HepG2 (cell line): ENCODE data around the gene ERP27. TPM values are rescaled to one million over a fixed set of nuclear protein-coding genes. Genes with fewer than 3 reads are reported as not detected.

Experiments used
- ATAC-seq: fragments of 200-7000 bp; cut with Tn5 transposase; 3 replicates; pipeline ENCODE4 v1.9.1; 2020; ENCODE audit warnings: mild to moderate bottlenecking, moderate library complexity
- BruUV-seq: library from RNA; stranded (reverse); fragments of 400-500 nt; replicated peaks from 2 replicates; lab custom pipeline; 2021; lab: Mats Ljungman, UMichigan
- CTCF ChIA-PET: fragments of 300-600 bp; formaldehyde crosslinking; extraction: SDS; loops from one replicate; lab custom pipeline; 2021; ENCODE audit warnings: low total read pairs, inconsistent platforms, low intra/inter-chr PET ratio; lab: Yijun Ruan, JAX
- POLR2A ChIA-PET: fragments of 350-600 bp; sonication (Branson Sonifier 250); formaldehyde crosslinking; loops from one replicate; lab custom pipeline; 2020; ENCODE audit warnings: antibody characterized with exemption, inconsistent platforms; lab: Yijun Ruan, JAX
- DNase-seq: peaks from one replicate; pipeline ENCODE4 v3.0.0-alpha.2; 2015; ENCODE audit warnings: low spot score
- FAIRE-seq: peaks from 3 replicates; lab custom pipeline; 2011; peaks lifted over from hg19 to GRCh38; lab: Jason Lieb, UNC
- H2AFZ ChIP-seq: one replicate; pipeline ENCODE4 v1.6.1; 2011; ENCODE audit warnings: low read length, inconsistent platforms
- H3K27ac ChIP-seq: fragments of 300-600 bp; 3 replicates; pipeline ENCODE4 v1.8.0; 2011; ENCODE audit warnings: mixed run types, mild to moderate bottlenecking, mixed read lengths, low read length, inconsistent platforms; ENCODE audit not compliant: insufficient read depth; ENCODE audit errors: extremely low read length
- H3K27me3 ChIP-seq, 2 experiments: fragments of 200-600 bp in 1 of 2; 2 replicates in 1 of 2; 3 replicates in 1 of 2; pipeline versions ENCODE4 v1.6.0 to v1.8.0; 2011; ENCODE audit warnings: low read length in 2 of 2, mild to moderate bottlenecking in 2 of 2, moderate library complexity in 2 of 2, inconsistent platforms in 1 of 2; ENCODE audit not compliant: insufficient read depth in 2 of 2, control insufficient read depth in 1 of 2
- H3K36me3 ChIP-seq, 2 experiments: fragments of 200-600 bp in 1 of 2; replicated peaks in 1 of 2; 2 replicates in 1 of 2; 3 replicates in 1 of 2; pipeline versions ENCODE4 v1.5.1 to v1.8.0; 2011; ENCODE audit warnings: low read length in 2 of 2, inconsistent platforms in 1 of 2; ENCODE audit not compliant: insufficient read depth in 2 of 2, control insufficient read depth in 1 of 2
- H3K4me1 ChIP-seq: 2 replicates; pipeline ENCODE4 v1.5.1; 2012; ENCODE audit warnings: low read length, inconsistent platforms; ENCODE audit not compliant: insufficient read depth
- H3K4me2 ChIP-seq: 2 replicates; pipeline ENCODE4 v1.6.0; 2011; ENCODE audit warnings: low read depth, low read length, inconsistent platforms
- H3K4me3 ChIP-seq, 3 experiments: fragments of 200-600 bp in 1 of 3; sonication (generic), shearing (Covaris generic) in 1 of 3; replicated peaks in 1 of 3; 2 replicates each; pipeline ENCODE4 v1.5.1; 2011 to 2016; ENCODE audit warnings: low read length in 3 of 3, inconsistent platforms in 2 of 3, low read depth in 2 of 3, mild to moderate bottlenecking in 2 of 3, control low read depth in 1 of 3, mixed read lengths in 1 of 3; ENCODE audit not compliant: insufficient read depth in 1 of 3
- H3K79me2 ChIP-seq: one replicate; pipeline ENCODE4 v1.6.1; 2011; ENCODE audit warnings: low read length, inconsistent platforms; ENCODE audit not compliant: insufficient read depth
- H3K9ac ChIP-seq: 2 replicates; pipeline ENCODE4 v1.6.0; 2011; ENCODE audit warnings: mild to moderate bottlenecking, low read depth, low read length, inconsistent platforms; ENCODE audit not compliant: insufficient read depth
- H3K9me3 ChIP-seq: 2 replicates; pipeline ENCODE4 v1.5.1; 2012; ENCODE audit warnings: mild to moderate bottlenecking, low read length
- H4K20me1 ChIP-seq: 2 replicates; pipeline ENCODE4 v1.6.0; 2011; ENCODE audit warnings: inconsistent platforms, mild to moderate bottlenecking, low read length, moderate library complexity; ENCODE audit not compliant: insufficient read depth
- ARID2 ChIP-seq: sonication (generic); formaldehyde crosslinking; IDR thresholded peaks from 2 replicates; pipeline ENCODE4 v1.8.1; 2022; ENCODE audit warnings: mild to moderate bottlenecking, missing genetic modification reagents, borderline replicate concordance
- ATF7-NPFF ChIP-seq: sonication (generic); formaldehyde crosslinking; IDR thresholded peaks from 2 replicates; pipeline ENCODE4 v1.8.1; 2023; ENCODE audit warnings: mild to moderate bottlenecking, low read depth, missing genetic modification reagents, moderate library complexity
- CCDC6 ChIP-seq: sonication (generic); formaldehyde crosslinking; IDR thresholded peaks from 2 replicates; pipeline ENCODE4 v1.8.1; 2022; ENCODE audit warnings: mild to moderate bottlenecking, missing genetic modification reagents, moderate library complexity
- FOXM1 ChIP-seq: sonication (generic); formaldehyde crosslinking; IDR thresholded peaks from 2 replicates; pipeline ENCODE4 v1.5.0; 2020; ENCODE audit warnings: missing genetic modification reagents
- HMG20A ChIP-seq: IDR thresholded peaks from 2 replicates; pipeline ENCODE4 v1.6.1; 2016; ENCODE audit warnings: borderline replicate concordance
- KDM2A ChIP-seq: sonication (generic); formaldehyde crosslinking; IDR thresholded peaks from 2 replicates; pipeline ENCODE4 v1.4.0; 2020; ENCODE audit warnings: low read depth, missing genetic modification reagents, borderline replicate concordance
- NFKBIZ ChIP-seq: IDR thresholded peaks from 2 replicates; pipeline ENCODE4 v1.6.1; 2018; ENCODE audit warnings: missing genetic modification reagents, missing compliant biosample characterization
- SETDB1 ChIP-seq: sonication (generic); formaldehyde crosslinking; IDR thresholded peaks from 2 replicates; pipeline ENCODE4 v1.5.1; 2020; ENCODE audit warnings: missing genetic modification reagents, mild to moderate bottlenecking, borderline replicate concordance
- ZNF839 ChIP-seq: sonication (generic); formaldehyde crosslinking; IDR thresholded peaks from 2 replicates; pipeline ENCODE4 v1.4.0; 2020; ENCODE audit warnings: missing genetic modification reagents, mild to moderate bottlenecking, borderline replicate concordance
- WGBS: methylation state at CpG from one replicate; pipeline ENCODE4 v1.1.6; 2017; ENCODE audit warnings: low lambda C conversion rate; 5-methylcytosine and 5-hydroxymethylcytosine counted together
- in situ Hi-C: cut with HindIII; loops from 2 replicates; pipeline ENCODE4 v1.10.0; 2017; ENCODE audit warnings: low pct_unique_long_range_greater_than_20kb; ENCODE audit not compliant: extremely low pct_ligation_motif_present
- intact Hi-C: fragments of 100-400 bp; cut with micrococcal nuclease; formaldehyde crosslinking; loops from one replicate; pipeline ENCODE4 v1.10.0; 2022; ENCODE audit not compliant: unreplicated experiment
- polyA plus RNA-seq, 8 experiments: library from polyadenylated mRNA; depleted of rRNA in 3 of 8; stranded (reverse) in 7 of 8; unstranded in 1 of 8; fragments of >200 nt; fragmentation: Illumina TruSeq in 4 of 8; extraction: Trizol in 4 of 8; gene quantifications; 2 replicates each; pipeline versions ENCODE4 v1.2.1 to v1.2.3, GENCODE V29; 2011 to 2016; ENCODE audit warnings: low read depth in 4 of 8, missing spikeins in 1 of 8, mixed read lengths in 1 of 8; ENCODE audit not compliant: insufficient read depth in 1 of 8
- total RNA-seq, 5 experiments: library from RNA; depleted of rRNA; stranded (reverse); fragments of >200 nt; fragmentation: Illumina TruSeq; extraction: Trizol; gene quantifications; 2 replicates each; pipeline ENCODE4 v1.2.3, GENCODE V29; 2016; ENCODE audit warnings: low read depth in 1 of 5

Gene ERP27
- total and polyA plus RNA-seq, 2 of the 13 experiments (the other 11 are each of a cell fraction or from before 2014, with no cell fraction given), result 1.8 to 6.6 TPM

- CTCF ChIA-PET, result no interaction called here
- no peak overlapping the region for H3K4me2 ChIP-seq
- TF ChIP-seq ARID2 (CRISPR knock-in tag) (no peak), ATF7-NPFF (CRISPR knock-in tag) (no peak), KDM2A (CRISPR knock-in tag) (no peak), HMG20A (CRISPR knock-in tag) (no peak)
- TF ChIP-seq, all 625 proteins: peak for 0
- no peak overlapping the region for H3K9ac ChIP-seq
- H4K20me1 ChIP-seq, result no peaks in the 10 kb centered on the region
- no peak for ATAC-seq
- POLR2A ChIA-PET, result no interaction called here
- peaks cover 28% of the 10 kb centered on the region for H3K4me1 ChIP-seq
- H3K4me3 ChIP-seq, result no peak overlapping the region
- WGBS, result 0% methylated on average over 1 of the region's 1 CpG
- no peaks in the 10 kb centered on the region for H3K36me3 ChIP-seq
- no peak for DNase-seq
- no peaks in the 10 kb centered on the region for H3K9me3 ChIP-seq
- in situ Hi-C loops (no loop called here), intact Hi-C loops (no loop called here)
- H3K27me3 ChIP-seq, result no peaks in the 10 kb centered on the region
- no TSS peak for BruUV-seq
- no peak for FAIRE-seq
- H3K79me2 ChIP-seq, result no peaks in the 10 kb centered on the region
- no peak overlapping the region for H2AFZ ChIP-seq
- H3K27ac ChIP-seq, result no peak overlapping the region
Observed at GRCh38 chr12:14946861-14947260, 8.5 kb upstream of the ERP27 start.

- H2AFZ ChIP-seq, result no peak overlapping the region
- H3K4me3 ChIP-seq, result no peak overlapping the region
- H3K9ac ChIP-seq, result no peak overlapping the region
- DNase-seq (no peak), ATAC-seq (no peak), FAIRE-seq (no peak)
- peaks cover 22% of the 10 kb centered on the region for H3K4me1 ChIP-seq
- no peak overlapping the region for H3K4me2 ChIP-seq
- H4K20me1 ChIP-seq, result no peaks in the 10 kb centered on the region
- WGBS, result 52% methylated on average over 2 of the region's 2 CpGs
- H3K27ac ChIP-seq, result no peak overlapping the region
- CTCF ChIA-PET, result no interaction called here
- H3K79me2 ChIP-seq, result no peaks in the 10 kb centered on the region
- H3K36me3 ChIP-seq, result no peaks in the 10 kb centered on the region
- POLR2A ChIA-PET, result no interaction called here
- in situ Hi-C loops (no loop called here), intact Hi-C loops (no loop called here)
- no peaks in the 10 kb centered on the region for H3K9me3 ChIP-seq
- TF ChIP-seq SETDB1, result no peak
- TF ChIP-seq ZNF839 (CRISPR knock-in tag), result no peak
- TF ChIP-seq NFKBIZ (CRISPR knock-in tag), result no peak
- no peak for TF ChIP-seq CCDC6 (CRISPR knock-in tag)
- TF ChIP-seq FOXM1 (CRISPR knock-in tag), result no peak
- no TSS peak for BruUV-seq
- H3K27me3 ChIP-seq, result no peaks in the 10 kb centered on the region
Observed at GRCh38 chr12:14946162-14946561, 7.8 kb upstream of the ERP27 start.
